ENCODE results near the gene ONECUT2.
A peak's percentile ranks its signal among the peaks of the same experiment; 100 is the strongest.
"Not testable (repeated sequence)": the region's sequence is repeated elsewhere in the genome, so short reads cannot be mapped to it uniquely, and the experiment has no call there.

Gene ONECUT2

GRCh38 chr18:57446322-57446721 lies 11.1 kb downstream of the ONECUT2 start:
- no peak for DNase-seq

DNA sequence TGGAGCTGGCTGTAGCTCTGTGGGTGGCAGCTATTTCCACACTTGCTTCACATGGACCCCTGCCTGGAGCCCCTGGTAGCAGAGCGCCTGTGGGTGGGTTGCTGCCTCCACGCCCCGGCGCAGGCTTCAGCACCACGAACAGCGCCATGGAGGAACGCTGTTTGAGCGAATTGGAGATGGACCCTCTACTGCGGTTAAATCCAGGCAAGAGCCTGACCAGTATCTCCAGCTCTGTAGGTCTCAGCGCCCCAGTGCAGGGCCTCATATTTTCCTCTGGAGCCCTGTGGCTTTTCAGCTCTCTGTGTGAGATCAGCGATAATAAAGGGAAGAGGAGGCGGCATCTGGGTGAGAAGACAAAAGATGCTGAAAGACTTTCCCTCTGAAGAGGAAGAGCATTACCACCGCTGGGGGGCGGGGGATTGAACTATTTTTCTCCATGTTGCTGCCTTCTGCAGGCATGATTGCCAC lies 12.0 kb downstream of the ONECUT2 start:
- no peak for DNase-seq

DNA sequence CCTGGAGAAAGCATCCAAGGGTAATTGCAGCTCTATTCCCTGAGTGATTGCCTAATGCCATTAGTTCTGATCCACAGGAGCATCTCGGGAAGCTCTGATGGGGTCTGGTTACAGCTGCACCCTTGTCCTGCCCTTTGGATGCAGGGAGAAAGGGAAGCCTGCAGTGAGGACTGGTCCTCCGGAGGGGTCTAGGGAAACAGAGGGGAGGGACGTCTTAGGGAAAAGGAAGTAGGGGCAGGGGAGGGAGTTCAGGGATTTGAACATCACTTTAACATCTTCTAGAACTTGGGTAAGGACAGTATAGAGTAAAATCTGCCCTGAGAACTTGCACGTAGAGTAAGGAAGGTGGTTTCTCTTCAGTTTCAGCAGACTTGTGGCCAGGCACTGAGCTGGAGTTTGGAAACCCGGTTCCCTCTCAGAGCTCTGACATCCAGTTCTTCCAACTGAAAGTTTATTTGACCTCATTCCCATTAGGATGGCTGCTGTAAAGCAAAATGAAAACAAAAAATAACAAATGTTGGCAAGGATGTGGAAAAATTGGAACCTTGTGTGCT lies 20.5 kb downstream of the ONECUT2 start:
- DNase-seq: no peak

DNA sequence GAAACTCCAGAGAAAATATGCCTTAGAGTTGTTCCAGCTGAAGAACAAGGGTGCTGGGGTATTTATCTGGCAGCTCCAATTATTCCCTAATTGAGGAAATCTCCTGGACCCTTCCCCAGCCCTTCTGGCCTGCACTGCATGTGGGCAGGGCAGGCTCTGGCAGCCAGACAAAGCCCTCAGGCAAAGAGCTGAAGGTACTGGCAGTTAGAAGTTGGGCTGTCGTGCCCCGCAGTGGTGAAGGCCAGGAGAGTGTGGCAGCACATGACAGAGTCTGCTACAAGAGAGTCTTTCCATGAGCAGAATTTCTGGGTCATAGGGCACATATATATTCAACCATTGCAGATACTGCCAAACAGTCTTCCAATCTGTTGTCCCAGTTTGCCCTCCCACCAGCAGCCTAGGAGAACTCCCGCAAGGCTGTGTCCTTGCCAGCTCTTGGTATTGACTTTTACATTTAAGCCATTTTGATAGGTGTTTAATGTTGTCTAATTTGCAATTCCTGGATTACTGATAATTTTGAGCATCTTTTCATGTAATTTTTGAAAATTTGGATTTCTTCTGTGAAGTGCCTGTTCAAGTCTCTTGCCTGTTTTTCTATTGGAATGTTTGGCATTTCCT lies 26.6 kb downstream of the ONECUT2 start:
- no peak for DNase-seq

DNA sequence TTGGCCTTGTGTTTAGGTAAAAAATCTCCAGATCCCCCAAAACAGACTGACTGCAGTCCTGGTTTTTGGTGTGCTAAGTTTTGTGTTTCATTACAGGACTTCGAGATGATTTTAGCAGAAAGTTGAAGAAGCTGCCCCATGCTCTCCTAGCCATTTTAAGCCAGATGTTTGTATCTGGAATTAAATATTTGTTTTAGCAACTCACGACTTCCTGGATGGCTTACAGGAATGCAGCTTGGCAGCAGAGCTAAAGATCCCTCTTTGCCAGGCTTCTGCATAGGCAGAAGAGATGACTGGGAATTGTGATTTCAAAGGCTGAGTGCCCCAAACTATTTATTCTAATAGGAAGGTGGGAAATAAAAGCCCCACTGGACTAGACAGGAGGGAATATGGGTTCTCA lies 31.1 kb downstream of the ONECUT2 start:
- no peak for DNase-seq

- DNase-seq: peak; percentile 26
Measured at GRCh38 chr18:57466745-57467409, 31.7 kb downstream of the ONECUT2 start.

GRCh38 chr18:57469884-57470283 lies 34.7 kb downstream of the ONECUT2 start:
- DNase-seq: no peak

GRCh38 chr18:57475408-57475807 lies 40.2 kb downstream of the ONECUT2 start:
- DNase-seq: no peak

DNA sequence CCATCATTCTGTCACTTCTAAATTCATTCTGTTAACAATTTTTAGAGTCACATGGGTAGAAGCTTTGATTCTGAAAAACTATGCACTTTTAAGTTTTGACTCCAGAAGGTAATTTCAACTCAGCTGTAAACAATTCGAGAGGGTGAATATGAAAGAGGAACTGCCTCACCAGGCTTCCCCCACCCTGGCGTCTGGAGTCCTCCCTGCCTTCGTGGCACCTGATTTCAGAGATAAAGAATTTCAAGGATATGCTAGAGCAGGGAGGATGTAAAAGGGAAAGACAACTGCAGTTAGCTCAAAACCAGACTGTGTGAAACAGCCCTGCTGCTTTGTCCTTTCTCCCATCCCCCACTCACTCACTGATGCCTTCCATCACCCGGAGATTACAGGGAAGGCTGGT lies 40.7 kb downstream of the ONECUT2 start:
- DNase-seq: peak; percentile 10

GRCh38 chr18:57480733-57481132 lies 45.6 kb downstream of the ONECUT2 start:
- DNase-seq: no peak

- DNase-seq: no peak
Measured at GRCh38 chr18:57497372-57498294, 62.5 kb downstream of the ONECUT2 start.

- DNase-seq: no peak
Measured at GRCh38 chr18:57498682-57499256, 63.6 kb downstream of the ONECUT2 start.

- DNase-seq: no peak
Measured at GRCh38 chr18:57502624-57503023, 67.5 kb downstream of the ONECUT2 start.

GRCh38 chr18:57505231-57505630 lies 70.1 kb downstream of the ONECUT2 start:
- DNase-seq: no peak

- no peak for DNase-seq
Measured at GRCh38 chr18:57516056-57516455, 80.9 kb downstream of the ONECUT2 start.

GRCh38 chr18:57518533-57518932 lies 83.4 kb downstream of the ONECUT2 start:
- peak; percentile 51 for DNase-seq

GRCh38 chr18:57519668-57520424 lies 84.7 kb downstream of the ONECUT2 start:
- no peak for DNase-seq

GRCh38 chr18:57522348-57522747 lies 87.2 kb downstream of the ONECUT2 start:
- DNase-seq: not testable (repeated sequence)

- DNase-seq: no peak
Measured at GRCh38 chr18:57523171-57523956, 88.2 kb downstream of the ONECUT2 start.

DNA sequence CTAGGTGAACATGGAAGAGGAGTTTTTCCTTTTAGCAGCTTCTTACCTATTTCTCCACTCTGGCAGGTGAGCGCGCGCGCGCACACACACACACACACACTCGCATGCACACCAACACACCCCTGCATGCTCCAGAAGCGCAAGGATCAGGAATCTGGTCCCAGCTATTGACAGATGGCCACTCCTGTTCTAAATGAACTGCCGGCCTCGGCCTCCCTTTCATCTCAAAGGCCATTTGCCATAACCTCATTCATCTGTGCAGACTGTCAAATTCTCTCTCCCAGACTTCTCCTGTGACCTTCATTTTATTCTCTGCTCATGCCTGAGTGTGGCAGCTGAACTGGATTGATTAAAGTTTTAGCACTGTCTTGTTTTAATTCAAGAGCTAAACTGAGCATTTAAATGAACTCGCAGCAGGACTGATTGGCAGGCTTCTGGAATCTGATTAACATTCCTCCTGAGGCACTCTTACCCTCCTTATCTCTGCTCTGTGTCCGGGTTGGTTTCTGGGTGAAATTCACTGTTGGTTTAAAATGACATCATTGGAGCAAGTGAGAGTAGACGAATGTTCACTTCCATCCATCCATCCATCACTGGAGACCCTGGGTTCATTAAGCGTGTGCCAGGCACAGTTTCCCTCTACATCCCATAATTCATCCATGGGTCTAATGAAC lies 92.5 kb downstream of the ONECUT2 start:
- no peak for DNase-seq

- no peak for DNase-seq
Measured at GRCh38 chr18:57529151-57529550, 94.0 kb downstream of the ONECUT2 start.
